Activated CD4-positive, alpha-beta T cell treated with anti-CD3 and anti-CD28 coated beads for 48 hours (primary cell): ENCODE data around the gene ACKR3.

Source experiments
- DNase-seq: peaks from one replicate; pipeline ENCODE4 v3.0.0-alpha.2; 2020

The ACKR3 gene

DNA sequence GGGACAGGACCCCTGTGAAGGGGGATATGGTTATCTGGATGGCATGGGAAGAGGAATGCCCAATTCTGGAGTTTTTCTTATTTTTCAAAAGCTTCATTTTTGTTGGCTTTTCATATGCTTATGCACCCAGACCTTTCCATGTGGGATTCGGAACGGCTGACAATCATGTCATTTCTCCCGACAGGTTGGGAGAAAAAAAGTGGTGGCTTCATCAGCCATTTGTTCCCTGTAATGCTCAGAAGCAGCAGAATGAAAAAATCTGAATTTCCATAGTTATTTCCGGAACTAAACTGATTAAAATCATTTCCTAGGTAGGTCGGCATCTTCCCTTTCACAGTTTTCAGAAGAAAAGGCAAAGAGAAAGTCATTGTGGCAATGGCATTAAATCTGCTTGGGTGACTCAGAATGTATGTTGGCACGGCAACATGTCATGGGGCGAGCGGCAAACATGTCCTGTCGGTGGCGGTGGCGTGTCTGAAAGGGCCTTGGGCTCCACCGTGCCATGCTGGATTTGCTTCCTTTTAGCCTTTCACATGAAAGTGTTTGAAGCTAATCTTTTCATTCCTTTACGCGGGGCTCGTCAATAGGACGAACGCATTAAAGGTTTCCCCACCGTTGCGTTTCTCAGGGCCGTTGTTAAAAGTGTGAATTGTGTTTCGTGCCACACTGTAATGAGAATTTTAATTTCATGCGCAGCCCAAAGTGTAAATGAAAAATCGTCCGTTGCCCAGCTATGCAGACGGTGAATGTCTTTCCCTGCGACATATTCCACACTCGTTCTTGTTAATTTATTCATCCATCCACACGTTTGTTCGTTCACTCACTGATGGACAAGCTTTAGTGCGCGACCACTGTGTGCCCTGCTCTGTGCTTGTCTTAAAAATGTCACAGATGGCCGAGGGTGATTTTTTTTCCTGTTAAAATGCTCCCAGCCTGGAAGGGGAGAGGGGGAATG is 18.5 kb downstream of the ACKR3 start:
- no peak for DNase-seq

DNA sequence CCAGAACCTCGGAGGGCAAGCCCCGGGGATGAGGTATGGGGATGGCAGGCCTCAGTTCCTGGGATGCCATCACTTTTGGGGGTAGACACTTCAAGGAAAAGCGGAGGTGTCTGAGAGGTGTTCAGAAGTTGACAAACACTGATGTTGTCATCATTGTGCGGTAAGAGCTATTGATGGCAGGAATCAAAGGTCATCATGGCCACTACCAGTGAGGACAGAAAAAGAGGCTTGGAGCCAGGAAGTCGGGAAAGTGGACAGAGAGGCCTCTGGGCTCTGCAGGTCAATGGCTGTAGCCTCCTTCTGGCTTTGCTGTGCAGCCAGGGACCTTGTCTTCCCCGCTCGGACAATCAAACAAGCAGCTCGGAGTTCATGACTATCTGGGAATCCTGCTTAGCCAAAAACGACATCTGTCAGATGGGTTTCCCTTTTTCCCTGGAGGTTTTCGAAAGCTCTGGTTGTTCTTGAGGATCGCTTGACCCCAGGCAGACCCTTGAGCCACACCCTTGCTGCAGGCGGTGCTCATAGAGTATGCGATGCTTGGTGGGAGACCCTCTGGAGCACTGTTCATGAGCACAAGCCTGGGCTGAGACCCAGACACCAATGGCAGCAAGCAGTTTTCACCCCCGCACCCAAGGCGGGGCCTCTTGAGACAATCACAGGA is 19.4 kb downstream of the ACKR3 start:
- no peak for DNase-seq

DNA sequence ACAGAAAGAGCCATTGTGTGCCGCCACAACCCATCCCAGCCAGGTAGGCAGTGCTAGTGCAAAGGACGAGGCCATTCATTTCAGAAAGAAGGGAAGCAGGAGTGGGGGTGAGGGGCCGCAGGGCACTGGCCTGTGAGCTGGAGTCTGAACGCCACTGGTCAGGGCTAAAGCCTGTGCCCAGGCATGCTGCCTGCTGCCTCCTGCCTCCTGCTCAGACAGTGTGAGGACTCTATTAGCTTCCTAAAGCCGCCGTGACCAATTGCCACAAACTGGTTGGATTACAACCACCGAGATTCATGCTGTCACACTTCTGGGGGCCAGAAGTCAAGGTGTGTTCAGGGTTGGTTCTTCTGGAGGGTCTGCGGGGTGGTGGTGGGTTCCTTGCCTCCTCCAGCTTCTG is 21.2 kb downstream of the ACKR3 start:
- no peak for DNase-seq

DNA sequence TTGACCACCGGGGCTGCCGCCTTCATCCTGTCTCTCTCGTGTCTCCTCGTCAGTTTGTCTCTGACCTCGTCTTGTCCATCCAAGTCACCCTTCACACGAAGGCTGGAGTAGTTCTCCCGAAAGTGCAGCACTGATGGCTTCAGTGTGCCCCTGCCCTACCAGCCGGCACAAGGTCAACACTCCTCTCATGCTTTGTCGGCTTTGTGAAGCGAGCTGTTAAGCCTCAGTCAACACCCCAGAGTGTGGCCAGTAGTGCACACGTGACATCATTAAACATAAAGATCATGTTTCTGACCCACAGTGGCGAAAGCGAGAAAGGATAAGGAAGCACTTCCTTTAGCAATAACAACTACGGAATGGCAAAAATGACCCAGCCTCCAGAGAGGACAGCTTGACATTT is 23.2 kb downstream of the ACKR3 start:
- DNase-seq = no peak

DNA sequence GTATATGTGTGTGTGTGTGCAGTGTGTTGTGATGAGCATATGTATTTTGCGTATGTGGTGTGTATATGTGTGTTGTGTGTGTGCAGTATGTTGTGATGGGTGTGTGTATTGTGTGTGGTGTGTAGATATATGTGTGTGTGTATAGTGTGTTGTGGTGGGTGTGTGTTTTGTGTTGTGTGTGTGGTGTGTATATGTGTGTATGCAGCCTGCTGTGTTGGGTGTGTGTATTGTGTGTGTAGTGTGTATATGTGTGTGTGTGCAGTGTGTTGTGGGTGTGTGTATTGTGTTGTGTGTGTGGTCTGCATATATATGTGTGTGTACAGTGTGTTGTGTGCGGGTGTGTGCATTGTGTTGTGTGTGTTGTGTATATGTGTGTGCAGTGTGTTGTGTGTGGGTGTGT is 23.9 kb downstream of the ACKR3 start:
- DNase-seq = no peak

- no peak for DNase-seq
Observed at GRCh38 chr2:236593956-236594355, 24.3 kb downstream of the ACKR3 start.

GRCh38 chr2:236597629-236598028 is 28.0 kb downstream of the ACKR3 start:
- DNase-seq = no peak

DNA sequence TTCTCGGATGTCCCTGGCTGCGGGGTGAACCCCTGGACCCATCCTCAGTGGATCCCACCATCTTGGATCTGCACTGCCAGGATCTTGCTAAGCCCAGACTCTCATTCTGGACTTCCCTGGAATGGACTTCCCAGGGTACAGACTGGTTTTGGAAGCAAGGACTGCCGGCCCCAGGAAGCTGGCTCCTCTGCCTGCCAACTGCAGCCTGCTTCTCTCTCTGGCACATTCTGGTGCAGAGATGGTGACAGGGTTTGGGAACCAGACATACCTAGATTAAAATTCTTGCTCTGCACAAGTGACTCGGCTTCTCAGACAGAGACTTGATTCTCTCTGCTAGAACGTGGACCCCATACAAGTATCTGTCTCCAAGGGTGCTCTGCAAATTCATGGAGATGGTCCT is 29.4 kb downstream of the ACKR3 start:
- DNase-seq = no peak

DNA sequence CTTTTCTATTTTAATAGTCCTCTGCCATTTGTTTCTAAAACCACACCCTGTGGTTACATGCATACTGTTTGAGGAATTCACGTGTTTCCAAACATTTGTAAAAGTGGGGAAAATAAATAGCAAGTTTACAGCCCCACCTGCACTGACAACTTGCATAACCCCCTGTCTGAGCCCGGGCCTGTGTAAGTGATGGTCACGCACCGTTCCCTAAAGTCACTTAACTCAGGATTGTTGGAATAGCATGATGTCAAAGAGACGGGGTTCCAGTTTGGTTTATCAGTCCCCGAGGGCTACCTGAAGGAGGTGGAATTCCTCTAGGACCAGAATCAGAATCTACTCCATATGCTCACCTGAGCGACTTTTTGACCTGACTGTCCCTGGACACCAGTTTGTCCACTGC is 30.5 kb downstream of the ACKR3 start:
- no peak for DNase-seq

DNA sequence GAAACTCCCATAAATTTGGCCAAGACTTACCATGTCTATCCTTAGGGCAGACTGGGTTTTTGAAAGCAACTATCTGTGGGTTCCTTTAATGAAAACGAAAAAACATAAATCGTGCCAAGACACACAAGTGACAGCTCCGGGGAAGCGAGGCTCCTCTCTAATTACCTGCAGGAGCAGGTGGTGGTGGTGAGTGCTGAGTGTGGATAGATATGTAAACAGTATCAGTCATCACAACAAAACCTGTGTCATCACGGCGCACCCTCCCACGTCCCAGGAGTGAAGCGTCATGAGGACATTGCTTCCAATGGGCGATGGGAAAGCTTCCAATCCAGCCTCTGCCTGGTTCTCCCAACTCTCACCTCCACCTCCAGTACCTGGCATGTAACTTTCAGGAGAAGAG is 31.3 kb downstream of the ACKR3 start:
- DNase-seq = no peak

DNA sequence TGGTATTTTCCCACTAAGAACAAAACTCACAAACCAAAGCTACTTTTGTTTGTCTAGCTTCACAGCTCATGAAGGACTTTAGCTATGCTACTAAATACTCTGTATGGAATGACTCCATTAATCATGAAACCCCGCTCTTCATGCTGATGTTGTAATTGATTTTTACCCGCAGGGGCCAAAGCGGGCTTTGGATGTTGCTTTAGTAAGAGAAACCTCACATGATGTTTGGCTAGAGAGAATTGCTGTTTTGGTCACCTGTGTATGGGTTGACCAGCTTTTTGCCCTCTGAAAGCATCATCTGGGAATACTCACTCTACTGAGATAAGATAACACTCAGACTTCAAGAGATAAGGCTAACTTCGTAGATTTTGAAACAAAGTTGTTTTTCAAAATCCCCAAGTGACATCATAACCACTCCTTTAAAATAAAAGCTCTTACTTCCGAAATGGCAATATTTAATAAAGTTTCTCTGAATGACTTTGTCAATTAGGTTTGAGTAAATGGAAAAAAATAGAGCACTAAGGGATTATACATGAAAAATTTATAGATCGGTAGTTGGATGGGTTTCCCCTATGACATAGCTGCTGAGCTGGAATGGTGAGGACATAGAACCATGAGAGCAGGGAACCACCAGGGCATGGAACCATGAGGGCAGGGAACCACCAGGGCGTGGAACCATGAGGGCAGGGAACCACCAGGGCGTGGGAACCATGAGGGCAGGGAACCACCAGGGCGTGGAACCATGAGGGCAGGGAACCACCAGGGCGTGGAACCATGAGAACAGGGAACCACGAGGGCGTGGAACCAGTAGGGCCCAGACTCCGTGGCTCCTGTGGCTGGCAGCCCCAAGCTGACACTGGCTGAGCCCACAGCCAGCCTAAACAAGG is 31.9 kb downstream of the ACKR3 start:
- DNase-seq = no peak

DNA sequence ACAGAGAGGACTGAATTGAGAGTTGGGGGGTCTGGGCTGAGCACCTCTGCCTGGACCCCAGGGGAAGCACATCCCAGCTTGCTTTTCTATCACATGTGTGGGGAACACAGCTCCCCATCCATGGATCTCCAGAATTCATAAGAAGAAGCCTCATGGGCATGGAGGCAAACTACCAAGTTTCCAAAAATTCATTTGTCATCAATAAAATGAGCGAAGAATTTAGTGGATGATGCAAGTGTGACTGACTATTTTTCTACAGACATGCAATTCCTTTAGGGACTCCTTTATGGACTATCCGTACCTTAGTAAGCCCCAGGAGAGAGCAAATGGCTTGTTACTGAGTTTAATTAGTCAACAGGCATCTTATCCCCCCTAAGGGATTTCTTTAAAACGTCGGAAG is 33.1 kb downstream of the ACKR3 start:
- DNase-seq = no peak

GRCh38 chr2:236603361-236604015 is 33.9 kb downstream of the ACKR3 start:
- no peak for DNase-seq

GRCh38 chr2:236604575-236605344 is 35.1 kb downstream of the ACKR3 start:
- no peak for DNase-seq

DNA sequence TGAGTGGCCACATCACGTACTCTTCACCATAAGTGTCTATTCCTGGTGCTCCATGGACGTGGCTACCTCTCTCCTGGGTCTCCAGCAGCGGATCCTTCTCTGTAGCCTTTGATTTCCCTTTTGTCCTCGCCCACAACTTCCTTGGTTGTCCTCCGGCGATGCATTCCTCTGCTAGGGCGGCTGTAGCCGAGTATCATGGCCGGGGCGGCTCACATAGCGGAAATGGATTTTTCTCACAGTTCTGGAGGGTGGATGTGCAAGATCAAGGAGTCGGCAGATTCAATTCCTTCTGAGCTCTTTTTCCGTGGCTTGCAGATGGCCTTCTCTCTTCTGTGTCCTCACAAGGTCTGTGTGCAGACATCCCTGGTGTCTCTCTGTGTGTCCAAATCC is 35.7 kb downstream of the ACKR3 start:
- DNase-seq = no peak

DNA sequence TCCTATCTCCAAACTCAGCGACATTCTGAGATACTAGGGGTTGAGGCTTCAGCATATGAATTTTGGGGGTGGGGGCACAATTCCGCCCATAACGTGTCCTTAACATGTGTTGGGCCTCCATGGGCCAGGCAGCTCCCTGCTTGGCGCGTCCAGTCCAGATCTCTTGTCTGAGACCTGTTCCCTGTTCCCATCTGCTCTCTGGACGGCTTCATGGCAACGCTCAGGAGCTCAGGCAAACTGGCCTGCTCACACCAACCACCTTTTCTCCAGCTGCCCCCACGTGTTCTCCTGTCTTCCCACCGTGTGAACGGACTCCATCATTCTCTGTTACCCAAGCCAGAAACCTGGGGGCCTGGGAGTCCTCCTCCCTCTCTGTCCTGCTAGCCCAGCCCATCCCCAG is 36.4 kb downstream of the ACKR3 start:
- no peak for DNase-seq

DNA sequence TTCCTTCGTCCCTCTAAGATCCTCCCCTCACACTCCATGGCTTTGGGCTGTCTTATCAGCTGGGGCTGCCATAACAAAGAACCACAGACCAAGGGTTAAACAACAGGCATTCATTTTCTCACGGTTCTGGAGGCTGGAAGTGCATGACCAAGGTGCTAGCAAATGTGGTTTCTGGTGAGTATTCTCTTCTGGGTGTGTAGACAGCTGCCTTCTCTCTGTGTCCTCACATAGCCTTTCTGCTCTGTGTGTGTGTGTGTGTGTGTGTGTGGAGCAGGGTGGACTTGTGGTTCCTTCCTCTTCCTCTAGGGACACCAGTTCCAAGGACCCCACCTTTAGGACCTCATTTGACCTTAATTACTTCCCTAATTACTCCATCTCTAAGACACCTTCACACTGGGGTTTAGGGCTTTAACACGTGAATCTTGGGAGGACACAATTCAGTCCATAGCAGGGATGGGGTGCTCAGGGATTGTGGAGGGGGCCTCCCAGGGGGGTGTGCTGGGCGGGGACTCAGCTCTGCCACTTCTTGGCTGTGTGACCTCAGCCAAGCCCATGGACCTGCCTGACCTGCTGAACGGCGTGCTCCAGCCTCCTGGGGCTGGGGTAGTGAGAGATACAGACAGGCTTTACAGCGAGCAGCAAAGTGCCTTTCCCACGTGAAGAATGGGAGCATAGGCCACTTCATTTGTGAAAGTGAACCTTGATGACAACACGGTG is 38.0 kb downstream of the ACKR3 start:
- no peak for DNase-seq

DNA sequence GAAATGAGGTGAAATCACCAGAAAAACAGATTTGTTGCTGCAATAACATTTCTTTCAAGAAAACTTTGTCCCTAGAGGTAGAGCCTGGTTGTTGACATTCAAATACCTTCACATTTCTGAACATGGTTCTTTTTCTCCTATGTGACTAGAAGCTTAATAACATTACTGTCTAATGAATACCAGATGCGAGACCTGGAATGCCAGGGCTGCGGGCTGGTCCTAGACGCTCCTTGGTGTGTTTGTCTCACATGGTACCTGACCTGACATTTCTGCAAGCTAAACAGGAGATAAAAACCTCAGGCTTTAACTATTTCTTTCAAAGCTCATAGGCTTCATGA is 38.5 kb downstream of the ACKR3 start:
- DNase-seq = no peak

GRCh38 chr2:236608710-236609109 is 39.1 kb downstream of the ACKR3 start:
- no peak for DNase-seq

DNA sequence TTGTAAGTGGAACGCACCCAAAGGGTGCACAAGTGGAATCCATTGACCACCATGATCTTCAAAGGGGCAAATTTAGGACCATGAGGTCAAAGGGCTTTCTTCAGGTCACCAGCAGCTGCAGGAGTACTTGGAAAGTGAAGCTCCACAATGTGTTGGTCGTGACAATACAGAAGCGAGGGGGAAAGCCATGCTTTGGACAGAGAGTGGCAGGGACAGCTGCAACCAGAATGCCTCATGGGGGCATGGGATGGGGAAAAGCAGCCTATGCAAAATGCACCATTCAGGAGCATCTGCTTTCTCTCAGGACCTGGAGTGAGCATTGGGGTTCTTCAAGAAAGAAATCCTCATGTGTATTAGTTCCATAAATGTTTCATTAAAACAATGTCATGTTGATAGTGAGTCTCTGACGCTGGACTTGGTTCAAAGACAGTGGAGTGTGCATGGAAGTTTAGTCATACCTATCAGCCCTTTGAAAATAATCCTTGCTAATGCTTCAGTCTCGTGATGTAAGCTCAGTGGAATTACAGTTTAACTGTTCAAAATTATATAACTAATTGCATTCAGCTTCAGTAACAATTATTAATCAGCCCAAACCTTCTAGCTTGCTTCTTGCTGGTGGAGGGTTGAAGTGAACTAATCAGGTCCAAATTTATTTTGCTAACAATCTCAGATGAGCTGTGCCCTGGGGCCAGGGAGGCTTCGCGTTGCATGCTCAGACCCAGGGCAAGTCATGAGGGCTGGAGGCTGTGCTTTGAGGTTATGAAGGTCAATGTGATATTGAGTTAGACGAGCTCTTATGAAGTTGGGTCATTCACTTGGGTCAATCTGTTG is 41.6 kb downstream of the ACKR3 start:
- no peak for DNase-seq

DNA sequence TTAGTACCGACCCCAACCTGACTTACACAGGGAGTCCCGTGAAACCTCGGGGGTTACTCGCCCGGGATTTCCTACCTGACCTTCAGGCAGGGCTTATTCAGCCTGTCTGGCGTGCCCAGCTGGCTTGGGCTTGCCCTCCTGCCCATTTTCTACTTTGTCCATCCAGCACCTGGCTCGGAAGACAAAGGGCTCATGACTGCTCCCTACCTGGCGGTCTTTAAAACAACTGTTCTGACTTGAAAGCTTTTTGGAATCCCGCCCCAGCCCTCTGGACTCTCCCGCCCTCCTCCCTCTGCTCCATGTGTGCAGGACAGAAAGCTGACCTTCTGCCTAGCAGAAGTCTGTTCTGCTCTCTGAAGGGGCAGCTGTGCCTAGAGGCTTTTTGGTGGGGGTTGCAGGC is 43.1 kb downstream of the ACKR3 start:
- no peak for DNase-seq
